ENCODE results near the gene WDPCP.

DNA sequence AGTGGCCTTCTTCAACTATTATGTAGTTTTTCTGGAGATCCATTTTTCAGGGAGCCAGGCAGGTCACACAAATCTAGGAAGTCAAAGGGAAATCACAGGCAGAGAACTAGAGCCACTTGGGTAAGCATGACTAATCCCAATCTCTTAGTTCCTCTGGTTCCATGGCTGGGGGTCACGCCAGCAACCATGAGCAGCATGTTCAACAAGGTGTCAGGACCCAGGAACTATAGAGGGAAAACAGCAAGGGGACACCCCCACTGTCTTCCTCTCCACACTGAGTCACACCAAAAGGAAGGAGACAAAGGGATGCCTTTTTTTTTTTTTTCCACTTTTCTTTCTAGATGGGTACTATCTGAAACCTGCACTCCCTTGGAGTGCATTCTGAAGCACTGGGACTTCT is 286.8 kb downstream of the WDPCP start:
- no peak for TF ChIP-seq ZNF547 (CRISPR knock-in tag; IDR thresholded peaks at IDR 0.05)
- TF ChIP-seq ZNF713 (CRISPR knock-in tag; IDR thresholded peaks at IDR 0.05): no peak
- no peak for TF ChIP-seq ZNF138 (CRISPR knock-in tag; IDR thresholded peaks at IDR 0.05; ENCODE audit: low read depth)
- no peak for TF ChIP-seq ZBTB20 (CRISPR knock-in tag; IDR thresholded peaks at IDR 0.05; ENCODE audit: borderline replicate concordance, low read depth)
- no peak for TF ChIP-seq SMYD3 (CRISPR knock-in tag; IDR thresholded peaks at IDR 0.05)
- TF ChIP-seq, protein P1, sequence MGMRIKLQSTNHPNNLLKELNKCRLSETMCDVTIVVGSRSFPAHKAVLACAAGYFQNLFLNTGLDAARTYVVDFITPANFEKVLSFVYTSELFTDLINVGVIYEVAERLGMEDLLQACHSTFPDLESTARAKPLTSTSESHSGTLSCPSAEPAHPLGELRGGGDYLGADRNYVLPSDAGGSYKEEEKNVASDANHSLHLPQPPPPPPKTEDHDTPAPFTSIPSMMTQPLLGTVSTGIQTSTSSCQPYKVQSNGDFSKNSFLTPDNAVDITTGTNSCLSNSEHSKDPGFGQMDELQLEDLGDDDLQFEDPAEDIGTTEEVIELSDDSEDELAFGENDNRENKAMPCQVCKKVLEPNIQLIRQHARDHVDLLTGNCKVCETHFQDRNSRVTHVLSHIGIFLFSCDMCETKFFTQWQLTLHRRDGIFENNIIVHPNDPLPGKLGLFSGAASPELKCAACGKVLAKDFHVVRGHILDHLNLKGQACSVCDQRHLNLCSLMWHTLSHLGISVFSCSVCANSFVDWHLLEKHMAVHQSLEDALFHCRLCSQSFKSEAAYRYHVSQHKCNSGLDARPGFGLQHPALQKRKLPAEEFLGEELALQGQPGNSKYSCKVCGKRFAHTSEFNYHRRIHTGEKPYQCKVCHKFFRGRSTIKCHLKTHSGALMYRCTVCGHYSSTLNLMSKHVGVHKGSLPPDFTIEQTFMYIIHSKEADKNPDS (CRISPR knock-in tag; IDR thresholded peaks at IDR 0.05): no peak
- TF ChIP-seq, protein P2, sequence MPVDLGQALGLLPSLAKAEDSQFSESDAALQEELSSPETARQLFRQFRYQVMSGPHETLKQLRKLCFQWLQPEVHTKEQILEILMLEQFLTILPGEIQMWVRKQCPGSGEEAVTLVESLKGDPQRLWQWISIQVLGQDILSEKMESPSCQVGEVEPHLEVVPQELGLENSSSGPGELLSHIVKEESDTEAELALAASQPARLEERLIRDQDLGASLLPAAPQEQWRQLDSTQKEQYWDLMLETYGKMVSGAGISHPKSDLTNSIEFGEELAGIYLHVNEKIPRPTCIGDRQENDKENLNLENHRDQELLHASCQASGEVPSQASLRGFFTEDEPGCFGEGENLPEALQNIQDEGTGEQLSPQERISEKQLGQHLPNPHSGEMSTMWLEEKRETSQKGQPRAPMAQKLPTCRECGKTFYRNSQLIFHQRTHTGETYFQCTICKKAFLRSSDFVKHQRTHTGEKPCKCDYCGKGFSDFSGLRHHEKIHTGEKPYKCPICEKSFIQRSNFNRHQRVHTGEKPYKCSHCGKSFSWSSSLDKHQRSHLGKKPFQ (CRISPR knock-in tag; IDR thresholded peaks at IDR 0.05; ENCODE audit: insufficient replicate concordance): no peak
- TF ChIP-seq, protein P3, sequence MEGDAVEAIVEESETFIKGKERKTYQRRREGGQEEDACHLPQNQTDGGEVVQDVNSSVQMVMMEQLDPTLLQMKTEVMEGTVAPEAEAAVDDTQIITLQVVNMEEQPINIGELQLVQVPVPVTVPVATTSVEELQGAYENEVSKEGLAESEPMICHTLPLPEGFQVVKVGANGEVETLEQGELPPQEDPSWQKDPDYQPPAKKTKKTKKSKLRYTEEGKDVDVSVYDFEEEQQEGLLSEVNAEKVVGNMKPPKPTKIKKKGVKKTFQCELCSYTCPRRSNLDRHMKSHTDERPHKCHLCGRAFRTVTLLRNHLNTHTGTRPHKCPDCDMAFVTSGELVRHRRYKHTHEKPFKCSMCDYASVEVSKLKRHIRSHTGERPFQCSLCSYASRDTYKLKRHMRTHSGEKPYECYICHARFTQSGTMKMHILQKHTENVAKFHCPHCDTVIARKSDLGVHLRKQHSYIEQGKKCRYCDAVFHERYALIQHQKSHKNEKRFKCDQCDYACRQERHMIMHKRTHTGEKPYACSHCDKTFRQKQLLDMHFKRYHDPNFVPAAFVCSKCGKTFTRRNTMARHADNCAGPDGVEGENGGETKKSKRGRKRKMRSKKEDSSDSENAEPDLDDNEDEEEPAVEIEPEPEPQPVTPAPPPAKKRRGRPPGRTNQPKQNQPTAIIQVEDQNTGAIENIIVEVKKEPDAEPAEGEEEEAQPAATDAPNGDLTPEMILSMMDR (CRISPR knock-in tag; IDR thresholded peaks at IDR 0.05): no peak

All from HepG2 (cell line).